ENCODE results near the gene TRAM2.

TRAM2 gene

GRCh38 chr6:52517502-52518278, 59.2 kb downstream of the TRAM2 start (continued):
- no peak for TF ChIP-seq CREB5 (CRISPR knock-in tag; IDR thresholded peaks at IDR 0.05; ENCODE audit: low read depth)
- no peak for TF ChIP-seq SNAI2 (CRISPR knock-in tag; IDR thresholded peaks at IDR 0.05)
- no peak for TF ChIP-seq BACH2 (CRISPR knock-in tag; IDR thresholded peaks at IDR 0.05; ENCODE audit: borderline replicate concordance)
- TF ChIP-seq ZNF70 (CRISPR knock-in tag; IDR thresholded peaks at IDR 0.05) = no peak
- TF ChIP-seq ZNF8 (CRISPR knock-in tag; IDR thresholded peaks at IDR 0.05) = no peak

GRCh38 chr6:52516943-52517342, 59.9 kb downstream of the TRAM2 start:
- ATAC-seq = no peak
- TF ChIP-seq TSHZ2 (CRISPR knock-in tag; IDR thresholded peaks at IDR 0.05) (no peak), ESRRG (CRISPR knock-in tag; IDR thresholded peaks at IDR 0.05) (no peak), ARNTL (CRISPR knock-in tag; IDR thresholded peaks at IDR 0.05; ENCODE audit: borderline replicate concordance, low read depth) (no peak), TOX (CRISPR knock-in tag; IDR thresholded peaks at IDR 0.05; ENCODE audit: borderline replicate concordance) (no peak), TCF4 (CRISPR knock-in tag; IDR thresholded peaks at IDR 0.05; ENCODE audit: borderline replicate concordance) (no peak), RARB (CRISPR knock-in tag; IDR thresholded peaks at IDR 0.05) (no peak), ZFP3 (CRISPR knock-in tag; IDR thresholded peaks at IDR 0.05) (no peak), ZFP30 (CRISPR knock-in tag; IDR thresholded peaks at IDR 0.05) (no peak), POU6F1 (CRISPR knock-in tag; IDR thresholded peaks at IDR 0.05; ENCODE audit: borderline replicate concordance, low read depth) (no peak), PATZ1 (CRISPR knock-in tag; IDR thresholded peaks at IDR 0.05; ENCODE audit: borderline replicate concordance) (no peak), GLIS3 (CRISPR knock-in tag; IDR thresholded peaks at IDR 0.05) (no peak), ZC3H10 (CRISPR knock-in tag; IDR thresholded peaks at IDR 0.05) (no peak), CREB5 (CRISPR knock-in tag; IDR thresholded peaks at IDR 0.05; ENCODE audit: low read depth) (no peak), PPARA (CRISPR knock-in tag; IDR thresholded peaks at IDR 0.05; ENCODE audit: borderline replicate concordance) (no peak), SNAI2 (CRISPR knock-in tag; IDR thresholded peaks at IDR 0.05) (no peak), ZNF70 (CRISPR knock-in tag; IDR thresholded peaks at IDR 0.05) (no peak), CSRNP3 (CRISPR knock-in tag; IDR thresholded peaks at IDR 0.05) (no peak), ZNF8 (CRISPR knock-in tag; IDR thresholded peaks at IDR 0.05) (no peak), OSR1 (CRISPR knock-in tag; IDR thresholded peaks at IDR 0.05) (no peak), CSDC2 (CRISPR knock-in tag; IDR thresholded peaks at IDR 0.05) (no peak)

Measured in SK-N-SH treated with all-trans-retinoic acid at 6 μM for 48 hours (cell line).